Stimulated activated CD4-positive, alpha-beta T cell treated with anti-CD3 and anti-CD28 coated beads, Interleukin-2, amount 100 ng/mL, for 24 hours (primary cell): ENCODE data around the gene EFTUD2.
"Not testable (repeated sequence)": the region's sequence is repeated elsewhere in the genome, so short reads cannot be mapped to it uniquely, and the experiment has no call there.

Experiments
- DNase-seq, 2 donors: peaks; one replicate each; pipeline ENCODE4 v3.0.0-alpha.2; 2020

EFTUD2 gene

DNA sequence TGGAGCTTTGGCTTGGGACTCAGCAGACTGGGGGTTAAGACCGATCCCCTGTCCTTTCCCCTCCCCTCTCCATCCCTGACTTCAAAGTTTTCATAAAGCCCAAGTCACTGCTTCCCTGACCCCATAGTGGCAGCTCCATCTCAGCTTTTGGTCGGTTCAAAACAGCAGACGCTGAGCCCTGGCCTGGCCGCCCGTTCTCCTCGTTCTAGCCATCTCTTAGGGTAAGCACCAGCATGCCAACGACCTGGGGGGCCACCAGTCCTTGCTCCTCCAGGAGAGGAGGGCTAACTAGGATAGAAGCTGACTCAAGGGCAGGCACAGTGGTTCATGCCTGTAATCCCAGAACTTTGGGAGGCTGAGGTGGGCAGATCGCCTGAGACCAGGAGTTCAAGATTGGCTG, 53.0 kb downstream of the EFTUD2 start:
- no peak for DNase-seq

DNA sequence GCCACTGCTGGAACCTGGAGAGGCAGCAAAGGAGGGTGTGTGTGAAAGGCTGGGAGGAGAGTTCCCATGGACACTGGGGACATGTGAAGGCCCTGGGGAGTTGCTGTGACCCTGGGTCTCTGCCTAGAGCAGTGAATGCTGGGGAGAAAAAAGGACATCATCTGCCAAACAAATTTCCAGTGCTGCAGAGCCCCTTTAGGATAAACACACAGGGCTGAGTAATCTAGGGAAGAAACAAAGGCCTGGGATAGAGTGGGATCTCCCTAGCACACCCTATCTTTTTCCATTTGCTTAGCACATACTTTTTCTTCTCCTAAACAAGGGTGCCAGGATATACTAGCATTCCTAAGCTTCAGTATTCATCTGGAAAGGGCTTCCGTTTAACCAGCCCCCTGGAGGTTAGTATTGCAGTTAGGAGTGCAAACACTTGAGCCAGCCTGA, 54.8 kb downstream of the EFTUD2 start:
- no peak for DNase-seq

DNA sequence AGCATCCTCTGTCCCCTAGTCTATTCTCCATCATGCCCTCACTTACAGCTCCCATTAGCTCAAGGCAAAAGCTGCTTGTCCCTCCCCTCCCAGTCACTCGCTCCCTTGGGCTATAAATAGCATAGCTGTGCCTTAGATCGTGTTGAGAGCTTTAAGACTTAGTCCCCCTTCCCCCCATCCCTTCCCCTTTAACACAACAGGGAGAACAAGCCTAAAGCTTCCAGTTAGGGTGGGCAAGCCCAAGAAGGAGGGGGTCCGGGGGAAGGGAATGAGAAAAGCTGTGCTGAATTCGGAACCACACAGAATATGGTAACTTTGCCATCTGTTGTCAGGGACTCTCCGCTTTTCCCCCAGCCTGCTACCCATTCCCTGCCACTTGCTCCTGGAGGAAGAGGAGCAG, 56.5 kb downstream of the EFTUD2 start:
- DNase-seq, result no peak

DNA sequence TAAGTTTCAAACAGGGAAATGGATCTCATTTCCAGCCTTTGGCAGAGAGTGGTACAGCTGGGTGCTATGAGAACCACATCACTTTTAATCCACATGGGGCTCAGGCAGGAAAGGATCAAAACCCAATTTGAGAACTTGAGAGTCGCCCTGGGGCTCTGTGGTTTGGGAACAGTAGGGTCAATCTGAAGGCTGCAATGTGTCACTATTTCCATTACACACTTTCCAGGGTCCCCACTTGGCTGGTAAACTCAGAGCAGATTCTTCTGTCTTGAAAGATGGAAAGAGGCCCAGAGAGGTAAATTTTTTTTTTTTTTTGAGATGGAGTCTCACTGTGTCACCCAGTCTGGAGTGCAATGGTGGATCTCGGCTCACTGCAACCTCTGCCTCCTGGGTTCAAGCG, 58.3 kb downstream of the EFTUD2 start:
- no peak for DNase-seq

DNA sequence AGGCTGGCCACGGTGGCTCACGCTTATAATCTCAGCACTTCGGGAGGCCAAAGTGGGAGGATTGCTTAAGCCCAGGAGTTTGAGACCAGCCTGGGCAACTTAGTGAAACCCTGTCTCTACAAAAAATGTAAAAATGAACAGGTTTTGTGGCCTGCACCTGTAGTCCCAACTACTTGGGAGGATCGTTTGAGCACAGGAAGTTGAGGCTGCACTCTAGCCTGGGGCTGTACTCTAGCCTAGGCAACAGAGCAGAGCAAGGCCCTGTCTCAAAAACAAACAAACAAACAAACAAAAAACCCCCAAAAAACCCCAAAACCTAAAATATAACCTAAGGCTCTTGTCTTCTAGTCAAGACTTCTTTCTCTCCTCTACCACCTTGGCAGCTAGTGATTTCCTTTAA, 59.0 kb downstream of the EFTUD2 start:
- DNase-seq, result no peak

DNA sequence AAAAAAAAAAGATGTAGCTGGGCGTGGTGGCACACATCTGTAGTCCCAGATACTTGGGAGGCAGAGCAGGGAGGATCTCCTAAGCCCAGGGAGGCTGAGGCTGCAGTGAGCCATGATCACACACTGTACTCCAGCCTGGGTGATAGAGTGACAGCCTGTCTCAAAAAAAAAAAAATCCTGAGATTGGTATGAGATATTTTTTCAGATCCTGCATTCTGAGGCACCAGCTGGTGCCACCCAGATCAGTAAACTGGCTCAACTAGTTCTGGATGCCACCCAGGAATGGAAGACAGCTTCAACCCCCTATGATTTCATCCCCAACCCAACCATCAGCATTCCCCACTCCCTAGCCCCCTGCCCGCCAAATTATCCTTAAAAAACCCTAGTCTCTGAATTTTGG, 62.0 kb downstream of the EFTUD2 start:
- DNase-seq, result no peak

DNA sequence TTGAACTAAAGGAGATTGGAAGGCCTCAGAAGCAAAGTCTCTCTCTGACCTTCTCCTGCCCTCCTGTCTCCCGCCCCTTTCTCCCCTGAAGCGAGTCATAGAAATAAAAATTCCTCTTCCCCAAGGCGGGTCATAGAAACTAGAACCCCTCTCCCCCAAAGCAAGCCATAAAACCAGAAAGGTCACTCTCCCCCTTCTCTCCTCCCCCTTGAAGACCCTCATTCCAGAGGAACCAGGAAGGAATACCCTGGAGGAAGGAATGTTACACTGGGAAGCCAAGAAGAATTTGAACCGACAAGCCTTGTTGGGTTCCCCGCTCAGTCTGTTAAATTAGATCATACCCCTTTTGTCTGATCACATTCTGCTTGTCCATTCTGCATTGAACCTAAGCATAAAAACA, 66.4 kb downstream of the EFTUD2 start:
- DNase-seq, result no peak

DNA sequence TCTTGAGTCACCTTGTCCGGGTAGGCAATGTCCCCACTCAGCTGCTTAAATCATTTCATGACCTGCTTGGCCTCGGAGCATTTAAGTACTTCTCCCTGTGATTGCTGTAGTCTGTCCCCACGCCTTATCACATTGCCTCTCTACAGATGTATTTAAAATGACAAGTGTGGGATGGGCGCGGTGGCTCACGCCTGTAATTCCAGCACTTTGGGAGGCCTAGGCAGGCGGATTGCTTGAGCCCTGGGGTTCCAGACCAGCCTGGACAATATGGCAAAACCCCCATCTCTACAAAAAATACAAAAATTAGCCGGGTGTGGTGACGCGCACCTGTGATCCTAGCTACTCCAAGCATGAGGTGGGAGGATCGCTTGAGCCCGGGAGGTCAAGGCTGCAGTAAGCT, 67.9 kb downstream of the EFTUD2 start:
- no peak for DNase-seq

DNA sequence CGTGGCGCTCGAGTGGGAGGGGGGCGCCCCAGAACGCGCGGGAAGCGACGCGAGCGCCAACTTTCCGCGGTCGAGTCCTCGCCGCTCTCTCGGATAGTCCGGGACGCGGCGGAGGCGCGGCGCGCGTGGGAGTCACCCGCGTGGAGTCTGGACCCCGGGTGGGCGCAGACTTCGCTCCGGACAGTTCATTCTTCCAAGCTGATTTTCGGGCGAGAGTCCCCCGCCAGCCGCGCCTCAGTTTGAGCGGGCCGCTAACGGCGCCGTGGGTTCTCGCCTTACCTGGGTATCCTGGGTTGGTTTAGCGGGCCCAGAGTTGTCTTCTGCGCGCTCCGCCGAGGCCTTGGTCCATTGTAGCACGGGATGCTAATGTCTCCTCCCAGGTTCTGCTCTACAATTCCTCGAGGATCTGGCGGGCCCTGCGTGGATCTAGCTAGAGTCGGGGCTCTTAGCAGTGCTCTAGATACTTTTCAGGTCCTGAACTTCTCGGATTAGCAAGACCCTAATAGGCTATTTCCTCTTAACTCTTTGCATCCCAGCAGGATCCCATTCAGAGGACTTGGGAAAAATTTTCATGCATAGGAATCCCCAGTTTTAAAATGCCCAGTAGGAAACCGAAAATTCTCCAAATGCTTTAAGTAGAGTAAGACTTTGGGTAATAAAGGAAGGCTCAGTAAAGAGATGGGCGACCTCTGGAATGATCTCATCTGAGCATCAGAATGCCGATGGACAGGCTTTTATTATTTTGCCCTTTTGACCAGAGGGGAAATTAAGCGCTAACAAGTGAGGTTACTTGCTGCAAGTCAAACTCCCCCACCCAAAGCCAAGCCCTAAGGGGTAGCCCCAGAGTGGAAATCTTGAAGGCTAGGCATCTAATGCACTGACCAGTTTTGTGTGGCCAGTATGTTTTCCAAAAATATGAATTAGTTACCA, 68.6 kb downstream of the EFTUD2 start:
- DNase-seq, result peak; percentile 23 to 33

DNA sequence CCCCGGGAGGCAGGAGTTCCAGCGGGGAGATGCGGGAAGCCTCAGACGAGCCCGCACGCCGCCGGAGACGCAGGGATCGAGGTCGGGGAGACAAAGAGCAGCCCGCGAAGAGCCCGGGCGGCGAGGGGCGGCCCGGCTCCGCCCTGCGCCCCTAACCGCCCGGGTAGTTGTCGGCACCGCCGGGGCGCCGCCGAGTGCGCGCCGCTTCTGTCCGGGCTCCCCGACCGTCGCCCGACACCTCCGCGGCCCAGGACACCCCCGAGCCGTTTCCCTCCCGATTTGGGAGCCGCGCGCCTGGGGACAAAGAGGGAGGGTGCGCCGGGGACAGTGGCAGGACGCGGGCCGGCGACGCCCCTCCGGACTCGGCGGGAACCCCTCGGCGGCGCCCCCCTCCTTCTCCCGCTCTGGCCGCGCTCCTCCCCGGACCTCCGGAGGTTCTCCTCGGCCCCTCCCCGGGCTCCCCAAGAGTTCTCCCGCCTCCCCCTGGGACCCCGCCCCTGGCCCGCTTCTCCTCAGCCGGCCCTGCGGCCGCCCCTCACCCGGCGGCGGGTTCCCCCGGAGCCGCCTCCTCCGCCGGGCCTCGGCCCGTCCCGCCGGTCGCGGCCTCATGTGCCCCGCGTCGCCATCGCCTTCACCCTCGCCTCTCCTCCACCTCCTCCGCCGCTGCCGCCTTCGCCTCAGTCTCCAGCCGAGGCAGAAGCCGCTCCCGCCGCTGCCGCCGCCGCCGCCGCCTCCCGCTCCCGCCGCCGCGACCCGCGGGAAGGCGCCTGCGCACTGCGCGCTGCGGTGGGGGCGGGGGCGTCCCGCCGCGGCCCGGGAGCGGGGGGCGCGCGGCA, 69.5 kb downstream of the EFTUD2 start, which contains the start of gene GJC1:
GJC1 (minus strand) TSS at position 765 of the 836 bp plus-strand sequence. CDS start 24,470 bp downstream, outside the sequence.
- peak; percentile 29 to 48 for DNase-seq

DNA sequence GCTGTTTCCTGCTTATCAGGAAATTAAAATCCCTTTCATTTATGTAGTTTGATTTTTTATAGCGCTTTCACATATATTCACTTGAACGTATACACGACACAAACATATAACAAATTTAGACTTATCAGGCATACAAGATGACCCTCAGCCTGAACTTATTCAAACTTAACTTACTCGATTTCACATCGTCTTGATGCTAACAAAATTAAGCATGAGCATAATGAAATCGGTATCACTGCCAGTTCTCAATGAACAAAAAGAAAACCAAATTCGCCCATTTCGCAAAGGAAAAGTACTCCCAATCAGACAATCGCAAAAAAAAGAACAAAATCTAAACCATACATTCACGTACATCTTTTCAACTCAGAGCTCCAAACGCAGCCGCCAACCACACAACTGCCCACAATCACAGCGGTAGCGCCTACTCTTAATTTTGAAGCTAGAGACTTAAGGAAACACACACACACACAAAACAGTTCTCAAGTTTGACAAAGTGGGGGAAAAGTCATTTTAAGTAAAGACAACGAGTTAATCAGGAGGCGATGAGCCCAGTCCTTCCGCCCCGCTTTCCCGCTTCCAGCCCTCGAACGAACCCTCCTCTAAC, 70.2 kb downstream of the EFTUD2 start:
- DNase-seq, result no peak

DNA sequence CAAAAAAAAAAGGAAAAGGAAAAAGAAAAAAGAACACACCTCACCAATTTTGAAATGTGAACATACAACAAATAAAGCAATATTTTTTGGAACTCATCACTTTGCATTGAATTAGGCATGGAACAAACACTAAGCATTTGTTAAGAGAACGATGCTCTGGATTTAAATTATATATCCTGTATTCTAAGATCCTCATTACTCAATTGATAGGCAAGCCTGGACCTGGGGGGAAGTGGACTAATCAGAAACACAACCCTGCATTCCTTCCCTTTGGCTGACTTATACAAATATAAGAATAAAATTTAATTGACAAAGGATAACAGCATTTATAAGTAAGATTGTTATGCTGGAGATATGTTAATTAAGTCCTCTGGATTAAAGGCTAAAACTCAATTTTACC, 71.4 kb downstream of the EFTUD2 start:
- no peak for DNase-seq

DNA sequence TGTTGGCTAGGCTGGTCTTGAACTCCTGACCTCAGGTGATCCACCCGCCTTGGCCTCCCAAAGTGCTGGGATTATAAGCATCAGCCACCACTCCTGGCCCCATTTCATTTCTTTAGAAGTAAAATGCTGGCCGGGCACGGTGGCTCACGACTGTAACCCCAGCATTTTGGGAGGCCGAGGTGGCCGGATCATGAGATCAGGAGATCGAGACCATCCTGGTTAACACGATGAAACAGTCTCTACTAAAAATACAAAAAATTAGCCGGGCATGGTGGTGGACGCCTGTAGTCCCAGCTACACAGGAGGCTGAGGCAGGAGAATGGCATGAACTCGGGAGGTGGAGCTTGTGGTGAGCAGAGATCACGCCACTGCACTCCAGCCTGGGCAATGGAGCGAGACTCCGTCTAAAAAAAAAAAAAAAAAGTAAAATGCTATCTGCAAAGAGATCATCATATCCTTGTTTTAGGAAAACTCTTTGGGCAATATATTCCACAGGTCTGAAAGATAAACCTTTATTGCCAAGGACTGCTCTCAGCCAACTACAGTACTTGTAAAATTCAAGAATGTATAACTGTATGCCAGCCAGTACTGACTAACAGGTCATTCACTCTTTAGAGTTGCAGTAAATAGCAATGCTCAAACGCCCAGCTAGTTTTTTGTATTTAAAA, 73.0 kb downstream of the EFTUD2 start:
- no peak for DNase-seq

DNA sequence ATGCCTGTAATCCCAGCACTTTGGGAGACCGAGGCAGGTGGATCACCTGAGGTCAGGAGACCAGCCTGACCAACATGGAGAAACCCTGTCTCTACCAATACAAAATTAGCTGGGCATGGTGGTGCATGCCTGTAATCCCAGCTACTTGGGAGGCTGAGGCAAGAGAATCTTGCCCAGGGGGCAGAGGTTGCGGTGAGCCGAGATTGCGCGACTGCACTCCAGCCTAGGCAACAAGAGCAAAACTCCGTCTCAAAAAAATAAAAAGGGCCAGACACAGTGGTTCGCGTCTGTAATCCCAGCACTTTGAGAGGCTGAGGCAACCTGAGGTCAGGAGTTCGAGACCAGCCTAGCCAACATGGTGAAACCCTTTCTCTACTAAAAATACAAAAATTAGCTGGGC, 74.0 kb downstream of the EFTUD2 start:
- not testable (repeated sequence) for DNase-seq

DNA sequence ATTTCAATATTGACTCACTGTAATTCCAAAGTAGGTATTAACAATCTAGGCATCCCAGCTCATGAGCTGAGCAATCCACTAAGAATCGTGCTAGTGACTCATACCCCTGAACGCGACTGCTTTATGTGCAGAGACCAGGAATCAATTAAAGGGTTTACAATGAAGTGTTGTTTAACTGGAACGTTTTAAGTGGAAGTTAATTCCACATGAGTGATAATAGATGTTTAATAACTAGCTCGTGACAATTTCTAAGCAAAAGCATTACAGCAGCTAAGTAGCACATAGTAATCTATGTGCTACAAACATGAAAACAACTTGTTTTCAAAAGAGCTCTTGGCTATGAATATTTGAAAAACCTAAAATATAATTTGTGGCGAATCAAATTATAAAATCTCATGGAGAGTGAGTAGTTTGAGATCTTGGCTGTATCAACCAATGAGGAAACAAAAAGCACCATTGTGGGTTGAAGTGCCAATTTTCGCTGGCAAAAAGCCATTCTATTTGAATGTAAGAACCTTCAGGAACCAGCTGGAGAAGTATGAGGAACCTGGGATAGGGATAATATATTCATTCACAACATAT, 78.5 kb downstream of the EFTUD2 start:
- DNase-seq, result no peak

DNA sequence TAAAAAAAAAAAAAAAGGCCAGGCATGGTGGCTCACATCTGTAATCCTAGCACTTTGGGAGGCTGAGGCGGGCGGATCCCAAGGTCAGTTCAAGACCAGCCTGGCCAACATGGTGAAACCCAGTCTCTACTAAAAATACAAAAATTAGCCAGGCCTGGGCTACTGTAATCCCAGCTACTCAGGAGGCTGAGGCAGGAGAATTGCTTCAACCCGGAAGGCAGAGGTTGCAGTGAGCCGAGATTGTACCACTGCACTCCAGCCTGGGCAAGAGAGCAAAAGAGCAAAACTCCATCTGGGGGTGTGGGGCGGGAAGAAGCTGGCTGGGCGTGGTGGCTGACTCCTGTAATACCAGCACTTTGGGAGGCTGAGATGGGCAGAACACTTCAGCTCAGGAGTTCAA, 80.7 kb downstream of the EFTUD2 start:
- not testable (repeated sequence) for DNase-seq

DNA sequence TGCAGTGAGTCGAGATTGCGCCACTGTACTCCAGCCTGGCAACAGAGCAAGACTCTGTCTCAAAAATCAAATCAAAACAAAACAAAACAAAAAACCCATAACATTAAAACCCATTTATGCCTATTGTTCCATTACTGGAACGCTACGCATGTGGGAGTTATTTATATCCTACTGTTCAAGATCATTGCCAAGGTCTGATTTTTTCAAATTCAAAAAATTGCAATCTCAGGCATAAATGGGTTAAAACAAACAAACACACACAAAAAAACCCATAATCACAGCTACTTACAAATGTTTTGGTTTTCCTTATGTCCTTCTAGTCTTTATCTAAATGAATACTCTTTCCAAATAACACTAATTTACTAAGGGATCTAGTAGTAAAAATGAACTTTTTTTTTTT, 87.0 kb downstream of the EFTUD2 start:
- DNase-seq, result no peak

DNA sequence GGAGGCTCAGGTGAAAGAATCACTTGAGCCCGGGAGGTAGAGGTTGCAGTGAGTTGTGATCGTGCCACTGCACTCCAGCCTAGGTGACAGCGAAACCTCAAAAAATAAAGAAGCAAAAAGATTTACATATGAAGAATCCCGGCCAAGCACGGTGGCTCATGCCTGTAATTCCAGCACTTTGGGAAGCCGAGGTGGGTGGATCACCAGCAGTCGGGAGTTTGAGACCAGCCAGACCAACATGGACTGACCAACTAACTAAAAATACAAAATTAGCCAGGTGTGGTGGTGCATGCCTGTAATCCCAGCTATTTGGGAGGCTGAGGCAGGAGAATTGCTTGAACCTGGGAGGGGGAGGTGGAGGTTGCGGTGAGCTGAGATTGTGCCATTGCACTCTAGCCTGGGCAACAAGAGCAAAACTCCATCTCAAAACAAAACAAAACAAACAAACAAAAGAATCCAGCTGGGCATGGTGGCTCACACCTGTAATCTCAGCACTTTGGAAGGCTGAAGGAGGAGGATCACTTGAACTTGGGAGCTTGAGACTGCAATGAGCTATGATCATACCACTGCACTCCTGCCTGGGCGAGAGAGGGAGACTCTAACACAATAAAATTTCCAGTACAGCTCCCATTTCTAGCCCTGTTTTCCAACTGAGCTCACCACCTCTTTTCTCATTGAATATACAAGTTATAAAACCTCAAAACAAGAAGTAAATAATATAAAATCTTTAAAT, 90.4 kb downstream of the EFTUD2 start:
- not testable (repeated sequence) for DNase-seq

DNA sequence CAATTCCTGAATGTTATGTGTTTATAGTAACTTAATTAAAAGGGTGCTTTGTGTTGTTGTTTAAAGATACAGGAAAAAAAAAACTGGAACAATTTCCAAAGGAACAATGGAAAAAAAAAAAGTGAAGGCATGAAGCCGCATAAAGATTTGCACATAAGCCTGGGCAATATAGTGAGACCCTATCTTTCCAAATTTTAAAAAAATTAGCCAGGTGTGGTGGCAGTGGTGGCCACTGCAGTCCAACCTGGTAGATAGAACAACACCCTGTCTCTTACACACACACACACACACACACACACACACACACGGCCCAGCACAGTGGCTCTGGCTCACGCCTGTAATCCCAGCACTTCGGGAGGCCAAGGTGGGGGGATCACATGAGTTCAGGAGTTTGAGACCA, 91.1 kb downstream of the EFTUD2 start:
- no peak for DNase-seq

DNA sequence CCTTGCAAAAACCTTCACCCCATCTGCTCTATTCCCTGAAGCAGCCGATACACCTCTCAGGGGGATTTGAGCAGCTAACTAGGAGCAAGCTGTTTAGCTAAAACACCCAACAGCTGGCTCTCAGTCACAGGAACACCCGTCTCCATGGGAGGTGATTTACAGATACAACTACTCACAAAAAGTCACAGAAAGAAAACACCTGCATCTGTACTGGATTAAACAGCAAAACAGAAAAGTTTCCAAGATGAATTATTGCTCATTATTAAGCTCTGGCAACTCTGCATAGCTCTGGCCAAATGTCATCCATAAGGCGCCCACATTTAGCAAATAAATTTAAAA, 91.5 kb downstream of the EFTUD2 start:
- DNase-seq, result no peak

DNA sequence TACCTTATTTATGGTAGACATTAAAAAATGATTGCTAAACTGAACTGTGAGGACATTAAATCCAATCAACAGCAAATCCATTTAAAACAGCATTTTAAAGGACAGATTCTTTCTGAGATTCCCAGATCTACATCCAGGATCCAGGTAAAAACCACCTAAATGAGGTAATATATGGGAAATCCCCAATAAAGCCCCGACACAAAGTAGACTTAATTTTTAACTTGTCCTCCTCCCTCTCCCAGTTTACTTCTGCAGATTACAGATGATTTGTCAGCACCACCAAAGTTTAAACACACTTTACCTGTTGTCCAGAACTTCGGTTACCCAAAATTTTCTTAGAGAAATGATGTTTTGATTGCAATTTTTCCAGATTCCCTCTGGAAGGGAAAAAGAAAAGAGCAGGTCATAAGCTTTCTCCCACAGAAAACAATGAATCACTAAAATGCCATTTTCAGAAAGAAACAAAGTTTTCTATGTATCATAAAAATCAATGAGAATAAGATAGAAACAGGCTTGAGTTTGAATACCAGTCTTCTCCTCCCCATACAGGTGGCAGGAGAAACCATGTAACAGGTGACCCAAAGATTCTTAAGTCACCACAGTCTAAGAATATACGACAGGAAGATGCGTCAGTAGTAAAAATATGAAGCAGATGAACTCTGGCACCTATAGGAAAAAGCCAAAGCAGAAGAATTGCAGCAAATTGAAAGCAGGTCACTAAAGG, 92.0 kb downstream of the EFTUD2 start:
- no peak for DNase-seq
